D721Med (cell line): ENCODE data around the gene HIGD1B.

Source experiments
- DNase-seq: peaks from one replicate; pipeline ENCODE4 v3.0.0; 2011; ENCODE audit warnings: low spot score; ENCODE audit not compliant: insufficient read length
- FAIRE-seq: peaks from 2 replicates; lab custom pipeline; 2011; peaks lifted over from hg19 to GRCh38; lab: Jason Lieb, UNC
- CTCF ChIP-seq: IDR thresholded peaks from 2 replicates; pipeline ENCODE4 v1.5.1; 2012; ENCODE audit warnings: mild to moderate bottlenecking, control low read depth; ENCODE audit not compliant: insufficient read depth; ENCODE audit errors: missing control alignments

The HIGD1B gene

GRCh38 chr17:44840936-44841335 is 6.7 kb upstream of the HIGD1B start:
- DNase-seq = no peak
- no peak for TF ChIP-seq CTCF
- no peak for FAIRE-seq

GRCh38 chr17:44842748-44843147 is 4.9 kb upstream of the HIGD1B start:
- no peak for DNase-seq
- no peak for TF ChIP-seq CTCF
- FAIRE-seq = no peak

GRCh38 chr17:44844390-44844830 is 3.3 kb upstream of the HIGD1B start:
- DNase-seq = no peak
- no peak for TF ChIP-seq CTCF
- no peak for FAIRE-seq

GRCh38 chr17:44846206-44846605 is 1.5 kb upstream of the HIGD1B start:
- FAIRE-seq = no peak
- DNase-seq = no peak
- no peak for TF ChIP-seq CTCF

- DNase-seq (no peak), FAIRE-seq (no peak)
- no peak for TF ChIP-seq CTCF
These were observed 643 bp downstream of the HIGD1B start for GRCh38 chr17:44848257-44848795.

- TF ChIP-seq CTCF = no peak
- no peak for DNase-seq
- FAIRE-seq = no peak
These were observed 1.3 kb downstream of the HIGD1B start for GRCh38 chr17:44848961-44849489.

GRCh38 chr17:44850025-44850424 is 2.3 kb downstream of the HIGD1B start:
- TF ChIP-seq CTCF = no peak
- DNase-seq (no peak), FAIRE-seq (no peak)
